Colonic mucosa (tissue), 4 donors: ENCODE data around the gene MRGPRD. TPM values are rescaled to one million over a fixed set of nuclear protein-coding genes. Genes with fewer than 3 reads are reported as not detected.
"Not testable (repeated sequence)": the region's sequence is repeated elsewhere in the genome, so short reads cannot be mapped to it uniquely, and the experiment has no call there.

Experiments used
- DNase-seq: peaks from one replicate; pipeline ENCODE4 v3.0.0-alpha.2; 2020
- H3K27ac ChIP-seq: fragments of 200-600 bp; one replicate; pipeline ENCODE4 v1.8.0; 2021
- H3K27me3 ChIP-seq: fragments of 200-600 bp; one replicate; pipeline ENCODE4 v1.8.0; 2021
- H3K36me3 ChIP-seq: fragments of 200-600 bp; one replicate; pipeline ENCODE4 v1.8.0; 2021
- H3K4me1 ChIP-seq: fragments of 200-600 bp; one replicate; pipeline ENCODE4 v1.8.0; 2021; ENCODE audit warnings: mild to moderate bottlenecking
- H3K4me3 ChIP-seq: fragments of 200-600 bp; one replicate; pipeline ENCODE4 v1.8.0; 2021
- H3K9ac ChIP-seq, 2 donors: one replicate each; pipeline ENCODE4 v1.7.0; 2013; ENCODE audit warnings: control low read depth in 2 of 2, low read depth in 2 of 2, low read length in 2 of 2
- H3K9me3 ChIP-seq: fragments of 200-600 bp; one replicate; pipeline ENCODE4 v1.8.0; 2021
- CTCF ChIP-seq: fragments of 200-600 bp; IDR thresholded peaks from one replicate; pipeline ENCODE4 v1.8.0; 2022; ENCODE audit warnings: antibody characterized with exemption, mild to moderate bottlenecking
- intact Hi-C: fragments of 100-400 bp; cut with DNase I; formaldehyde crosslinking; loops from one replicate; pipeline ENCODE4 v1.14.1; 2022
- total RNA-seq, 2 donors: library from RNA; stranded (reverse); fragmentation: NEBNext Ultra II Directional in 1 of 2; extraction: Animal tissue kit (Norgen Biotek cat#: 25700) in 1 of 2; gene quantifications; one replicate each; pipeline ENCODE4 v1.2.1, GENCODE V29; 2021
- donor health status: healthy.
- donor health status: DM: no; HTN: no; CAD: no.
- donor health status: DM: no; HTN: no; CAD: no.

The MRGPRD gene
- total RNA-seq, 2 donors from 2014 or later = not detected

- intact Hi-C loops = no loop called here
- no peak for TF ChIP-seq CTCF
- Histone ChIP-seq H3K9me3 (no peaks in the 10 kb centered on the region), H3K4me3 (no peak overlapping the region), H3K36me3 (no peaks in the 10 kb centered on the region), H3K27me3 (no peaks in the 10 kb centered on the region), H3K27ac (peak overlapping the region; percentile 44), H3K4me1 (no peaks in the 10 kb centered on the region), H3K9ac (peak overlapping the region in 1 of 2 donors; percentile 40)
- DNase-seq = no peak
Observed at GRCh38 chr11:69001243-69002081, 20.7 kb upstream of the MRGPRD start.

DNA sequence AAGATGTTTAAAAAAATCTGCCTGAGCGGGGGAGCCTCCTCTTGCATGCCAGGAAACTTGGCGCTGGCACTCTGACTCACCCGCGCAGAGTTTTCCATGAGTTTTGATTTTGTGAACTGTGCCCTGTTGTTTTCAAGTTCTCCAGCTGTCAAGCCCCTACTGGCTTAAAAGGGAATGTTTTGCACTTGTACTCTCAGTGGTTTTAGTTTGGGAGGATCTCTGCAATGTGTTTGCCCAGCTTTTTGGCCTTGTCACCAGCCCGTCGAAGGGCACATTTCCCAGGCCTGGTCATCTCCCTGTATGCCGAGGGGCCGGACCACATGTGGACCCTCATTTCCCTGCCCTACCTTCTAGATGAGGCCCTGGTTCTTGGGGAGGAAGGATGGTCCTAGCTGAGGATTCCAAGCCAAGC lies 20.1 kb upstream of the MRGPRD start:
- Histone ChIP-seq H3K27me3 (no peaks in the 10 kb centered on the region), H3K27ac (peak overlapping the region; percentile 44), H3K9ac (peak overlapping the region in 1 of 2 donors; percentile 29), H3K9me3 (no peaks in the 10 kb centered on the region), H3K4me1 (no peaks in the 10 kb centered on the region), H3K36me3 (no peaks in the 10 kb centered on the region), H3K4me3 (no peak overlapping the region)
- DNase-seq = peak; percentile 30
- intact Hi-C loops = no loop called here
- no peak for TF ChIP-seq CTCF

GRCh38 chr11:69000391-69000790 lies 19.6 kb upstream of the MRGPRD start:
- DNase-seq = no peak
- H3K9ac ChIP-seq = no peak overlapping the region
- no peaks in the 10 kb centered on the region for H3K4me1 ChIP-seq
- no peaks in the 10 kb centered on the region for H3K9me3 ChIP-seq
- TF ChIP-seq CTCF = no peak
- H3K36me3 ChIP-seq = no peaks in the 10 kb centered on the region
- no peak overlapping the region for H3K4me3 ChIP-seq
- H3K27me3 ChIP-seq = no peaks in the 10 kb centered on the region
- peak overlapping the region; percentile 53 for H3K27ac ChIP-seq
- intact Hi-C loops = no loop called here

- H3K27me3 ChIP-seq, H3K9ac ChIP-seq, H3K4me1 ChIP-seq, H3K9me3 ChIP-seq, intact Hi-C loops, H3K36me3 ChIP-seq, H3K4me3 ChIP-seq: not testable (repeated sequence)
- peak; percentile 7 for DNase-seq
- peak overlapping the region; percentile 53 for H3K27ac ChIP-seq
Observed at GRCh38 chr11:68999748-69000355, 19.1 kb upstream of the MRGPRD start.

- no peaks in the 10 kb centered on the region for H3K36me3 ChIP-seq
- no peak overlapping the region for H3K27ac ChIP-seq
- H3K4me3 ChIP-seq = no peak overlapping the region
- H3K9ac ChIP-seq = no peak overlapping the region
- no peaks in the 10 kb centered on the region for H3K27me3 ChIP-seq
- intact Hi-C loops = no loop called here
- no peaks in the 10 kb centered on the region for H3K4me1 ChIP-seq
- no peak for TF ChIP-seq CTCF
- DNase-seq = peak; percentile 12
- H3K9me3 ChIP-seq = no peaks in the 10 kb centered on the region
Observed at GRCh38 chr11:68999093-68999747, 18.4 kb upstream of the MRGPRD start.
